ENCODE data around the gene RSPO1.

Gene RSPO1

DNA sequence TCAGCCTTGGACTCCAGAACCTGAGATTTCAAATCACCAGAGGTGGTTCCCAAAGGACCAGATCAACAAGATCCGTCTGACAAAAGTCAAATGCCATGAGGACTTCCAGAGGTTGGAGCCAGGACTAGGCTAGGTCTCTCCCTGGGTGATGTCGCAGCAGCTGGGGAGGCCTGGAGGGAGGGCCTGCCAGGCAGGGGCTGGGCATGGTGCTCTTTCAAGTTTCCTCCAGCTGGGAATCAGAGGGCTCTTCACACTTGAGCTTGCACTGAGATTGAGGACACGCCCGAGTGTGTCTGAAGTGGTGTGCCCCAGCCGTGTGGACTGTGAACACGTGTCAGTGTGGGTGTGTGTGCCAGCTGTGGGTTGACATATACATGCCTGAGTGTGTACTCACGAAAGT, 21.3 kb upstream of the RSPO1 start:
- DNase-seq, result no peak

DNA sequence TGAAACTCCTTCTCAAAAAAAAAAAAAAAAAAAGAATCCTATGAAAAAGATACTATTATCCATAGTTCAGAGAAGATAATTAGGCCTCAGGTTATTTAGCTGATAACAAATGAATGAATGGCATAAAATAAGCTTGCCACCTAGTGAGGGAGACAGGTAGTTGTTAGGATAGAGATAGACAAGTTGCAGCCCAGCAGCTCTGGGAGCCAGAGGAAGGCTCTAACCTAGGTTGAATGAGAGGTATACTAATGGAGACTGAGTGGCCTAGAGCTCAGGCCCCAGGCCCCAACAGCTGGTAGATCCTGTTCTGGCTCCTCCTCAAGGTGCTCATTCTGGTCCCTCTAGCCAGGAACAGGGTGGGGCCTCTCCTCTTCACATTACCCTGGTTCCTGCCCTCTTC, 20.6 kb upstream of the RSPO1 start:
- no peak for DNase-seq

DNA sequence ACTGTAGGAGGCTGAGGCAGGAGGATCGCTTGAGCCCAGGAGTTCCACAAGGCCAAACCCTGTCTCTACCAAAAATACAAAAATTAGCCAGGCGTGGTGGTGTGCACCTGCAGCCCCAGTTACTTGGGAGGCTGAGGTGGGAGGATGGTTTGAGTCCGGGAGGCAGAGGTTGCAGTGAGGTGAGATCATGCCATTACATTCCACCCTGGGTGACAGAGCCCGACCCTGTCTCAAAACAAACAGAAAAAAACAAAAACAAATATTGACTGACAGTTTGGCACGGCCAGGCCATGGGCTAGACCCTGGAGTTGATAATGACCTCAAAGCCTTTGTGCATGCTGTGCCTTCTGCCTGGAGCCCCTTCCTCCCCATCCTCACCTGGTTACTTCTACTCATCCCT, 19.2 kb upstream of the RSPO1 start:
- no peak for DNase-seq

DNA sequence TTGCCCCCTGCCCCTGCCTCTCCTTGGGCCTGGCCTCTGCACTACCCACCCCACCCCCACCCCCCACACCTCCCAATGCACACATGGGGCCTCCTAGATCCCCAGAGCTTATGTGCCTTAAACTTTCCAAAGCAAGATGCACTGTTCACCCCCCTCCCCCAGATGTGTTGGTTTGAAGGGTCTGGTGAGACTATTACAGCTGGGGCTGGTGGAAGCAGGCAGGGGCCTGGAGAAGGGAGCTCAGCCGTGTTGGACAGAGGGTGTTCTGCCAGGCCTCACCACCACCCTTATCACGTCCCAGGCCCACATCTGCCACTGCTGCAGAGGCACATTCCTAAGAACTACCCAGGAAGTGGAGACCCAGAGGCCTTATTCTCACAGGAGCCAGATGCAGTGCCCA, 18.3 kb upstream of the RSPO1 start:
- DNase-seq, result no peak

DNA sequence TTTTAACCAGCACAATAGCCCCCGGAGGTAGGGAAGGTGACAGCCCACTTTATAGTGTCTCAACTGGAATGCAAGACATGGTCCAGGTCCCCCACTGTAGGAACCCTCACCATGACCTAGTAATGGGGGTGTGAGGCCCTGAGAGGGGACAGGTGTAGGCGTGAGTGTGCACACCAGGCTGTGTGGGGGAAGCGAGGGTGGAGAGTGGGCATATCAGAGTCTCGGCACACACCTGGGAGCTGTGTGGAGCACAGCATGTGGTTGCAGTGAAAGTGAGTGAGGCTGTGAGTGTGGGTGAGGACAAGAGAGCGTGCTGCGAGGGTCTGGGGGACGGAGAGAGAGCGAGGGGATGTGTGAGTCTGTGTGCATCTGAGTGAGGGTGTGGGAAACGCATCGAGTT, 17.1 kb upstream of the RSPO1 start:
- no peak for DNase-seq

DNA sequence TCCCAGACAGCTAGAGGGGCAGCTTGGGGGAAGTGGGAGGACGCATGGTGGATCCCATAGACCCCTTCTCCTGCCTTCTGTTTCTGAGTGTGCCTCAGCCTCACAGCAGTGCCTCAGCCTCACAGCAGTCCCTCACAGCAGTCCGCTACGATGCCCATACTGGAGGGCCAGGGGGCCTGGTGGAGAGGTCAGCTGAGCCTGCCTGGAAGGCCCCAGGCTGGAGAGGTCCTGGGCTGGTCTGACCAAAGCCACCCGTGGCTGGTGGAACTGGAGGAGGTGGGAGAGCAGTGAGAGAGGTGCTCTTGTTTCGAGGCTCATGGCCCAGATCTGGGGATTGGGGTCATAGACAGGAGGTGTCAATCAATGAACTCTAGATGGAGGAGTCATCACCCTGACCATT, 16.0 kb upstream of the RSPO1 start:
- DNase-seq, result no peak

DNA sequence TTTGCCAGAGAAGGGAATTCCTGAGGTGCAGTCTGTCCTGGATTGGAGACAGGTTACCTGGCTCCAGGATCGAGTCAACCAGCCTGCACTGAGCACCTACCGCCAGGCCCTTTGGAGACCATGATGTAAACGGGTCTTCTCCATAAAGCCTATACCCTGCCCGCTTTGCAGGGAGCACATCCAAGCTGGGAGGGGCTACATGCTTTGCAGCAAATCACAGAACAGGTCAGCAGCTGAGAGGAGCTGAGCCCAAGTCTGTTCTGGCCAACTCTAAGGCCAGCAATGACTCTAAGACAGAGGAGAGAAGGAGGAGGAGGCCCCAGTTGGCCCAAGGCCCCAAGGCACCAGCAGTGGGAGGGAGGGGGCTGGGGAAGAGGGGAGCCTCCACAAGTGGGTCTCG, 15.5 kb upstream of the RSPO1 start:
- DNase-seq, result no peak

DNA sequence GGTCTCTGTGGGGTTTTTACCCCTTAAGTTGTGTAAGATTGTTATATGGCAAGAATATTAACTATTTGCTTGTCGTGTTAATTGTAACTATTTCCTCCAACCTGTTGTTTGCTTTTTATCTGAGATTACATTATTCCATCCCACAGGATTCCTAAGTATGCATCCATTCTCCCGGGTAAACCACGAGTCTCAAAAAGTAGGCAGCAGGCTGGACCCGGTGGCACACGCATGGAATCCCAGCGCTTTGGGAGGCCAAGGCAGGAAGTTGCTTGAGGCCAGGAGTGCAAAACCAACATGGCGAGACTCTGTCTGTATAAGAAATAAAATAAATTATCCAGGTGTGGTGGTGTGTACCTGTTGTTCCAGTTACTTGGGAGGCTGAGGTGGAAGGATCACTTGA, 12.6 kb upstream of the RSPO1 start:
- DNase-seq, result no peak

DNA sequence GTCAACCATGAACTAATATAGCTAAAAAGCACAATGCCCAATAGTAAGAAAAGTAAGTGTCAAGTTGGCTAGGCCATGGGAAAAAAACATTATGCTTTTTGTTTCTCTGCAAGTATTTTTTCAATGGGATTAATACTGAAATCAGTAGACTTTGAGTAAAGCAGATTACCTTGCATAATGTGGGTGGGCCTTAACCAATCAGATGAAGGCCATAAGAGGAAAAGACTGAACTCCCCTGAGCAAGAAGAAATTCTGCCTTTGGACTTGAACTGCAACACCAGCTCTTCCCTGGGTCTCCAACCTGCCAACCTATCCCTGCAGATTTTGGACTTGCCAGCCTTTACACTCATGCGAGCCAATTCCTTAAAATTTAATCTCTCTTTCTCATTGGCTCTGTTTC, 6.4 kb upstream of the RSPO1 start:
- no peak for DNase-seq

DNA sequence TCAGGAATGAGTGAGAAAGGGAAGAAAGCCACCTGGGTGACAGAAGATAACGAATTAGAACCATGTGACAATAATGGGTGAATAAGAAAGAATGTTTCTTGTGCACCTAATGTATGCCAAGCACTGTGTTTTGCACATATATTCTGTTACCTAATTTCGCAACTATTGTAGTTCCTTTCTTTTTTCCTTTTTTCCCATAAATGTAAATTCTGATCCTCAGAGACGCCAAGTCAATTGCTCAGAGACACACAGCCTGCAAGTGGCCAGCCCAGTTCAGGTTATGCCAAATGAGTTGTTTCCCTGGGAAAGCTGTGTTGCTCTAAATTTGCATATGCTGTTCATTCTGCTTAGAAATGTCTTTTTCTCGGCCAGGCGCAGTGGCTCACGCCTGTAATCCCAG, 1.7 kb upstream of the RSPO1 start:
- DNase-seq, result no peak

DNA sequence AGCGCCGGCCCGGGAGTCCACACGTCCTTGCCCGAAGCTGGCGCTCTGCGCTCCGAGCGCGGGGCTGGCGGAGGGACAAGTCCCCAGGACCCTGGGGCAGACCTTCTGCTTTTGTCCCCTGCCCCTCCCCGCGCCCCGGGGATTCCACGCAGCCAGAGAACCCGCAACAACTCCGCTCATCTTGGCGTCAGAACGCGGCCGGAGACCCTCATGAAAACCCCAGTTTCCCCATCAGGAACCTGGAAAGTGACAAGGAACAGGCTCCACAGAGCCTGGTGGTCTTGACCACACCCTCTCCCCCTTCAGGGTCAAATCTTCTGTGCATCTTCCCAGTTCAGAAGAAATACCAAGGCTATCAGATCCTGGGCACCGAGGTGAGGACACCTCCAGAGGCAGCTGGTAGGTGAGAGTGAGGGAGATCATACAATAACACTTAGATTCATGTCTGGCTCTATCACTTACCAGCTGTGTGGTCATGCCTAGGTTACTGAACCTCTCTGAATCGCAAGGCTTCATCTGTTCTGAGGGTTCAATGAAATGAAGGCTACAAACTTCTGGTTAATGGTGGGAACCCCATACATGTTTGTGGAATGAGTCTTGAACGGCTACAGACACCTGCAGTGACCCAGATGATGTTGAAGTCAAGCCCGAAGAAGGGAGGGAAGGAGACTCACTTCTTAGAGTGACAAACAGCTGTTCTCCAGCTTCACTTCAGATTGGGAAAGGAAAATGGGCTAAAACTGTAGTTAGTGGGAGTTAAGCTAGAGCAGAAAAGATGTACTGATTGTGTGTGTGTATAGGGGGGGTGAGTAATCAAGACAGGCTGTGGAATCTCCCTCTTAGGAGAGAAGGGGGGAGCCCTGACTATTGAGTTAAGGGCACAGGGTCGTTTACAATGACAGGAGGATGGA, 555 bp upstream of the RSPO1 start:
- no peak for DNase-seq

DNA sequence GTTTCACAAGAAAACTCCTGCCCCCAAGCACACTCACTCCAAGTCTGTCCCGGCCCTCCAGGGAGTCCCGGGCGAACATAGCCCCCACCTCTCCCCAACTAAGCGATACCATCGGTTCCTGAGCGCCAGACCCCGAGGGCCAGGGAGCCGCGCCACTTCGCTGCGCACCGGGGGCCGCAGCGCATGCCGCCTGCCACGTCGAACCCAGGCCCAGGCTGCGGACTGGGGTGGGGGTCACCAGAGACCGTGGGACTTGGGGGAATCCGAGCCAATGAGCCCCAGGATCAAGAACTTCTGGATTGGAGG, 801 bp downstream of the RSPO1 start:
- no peak for DNase-seq

DNA sequence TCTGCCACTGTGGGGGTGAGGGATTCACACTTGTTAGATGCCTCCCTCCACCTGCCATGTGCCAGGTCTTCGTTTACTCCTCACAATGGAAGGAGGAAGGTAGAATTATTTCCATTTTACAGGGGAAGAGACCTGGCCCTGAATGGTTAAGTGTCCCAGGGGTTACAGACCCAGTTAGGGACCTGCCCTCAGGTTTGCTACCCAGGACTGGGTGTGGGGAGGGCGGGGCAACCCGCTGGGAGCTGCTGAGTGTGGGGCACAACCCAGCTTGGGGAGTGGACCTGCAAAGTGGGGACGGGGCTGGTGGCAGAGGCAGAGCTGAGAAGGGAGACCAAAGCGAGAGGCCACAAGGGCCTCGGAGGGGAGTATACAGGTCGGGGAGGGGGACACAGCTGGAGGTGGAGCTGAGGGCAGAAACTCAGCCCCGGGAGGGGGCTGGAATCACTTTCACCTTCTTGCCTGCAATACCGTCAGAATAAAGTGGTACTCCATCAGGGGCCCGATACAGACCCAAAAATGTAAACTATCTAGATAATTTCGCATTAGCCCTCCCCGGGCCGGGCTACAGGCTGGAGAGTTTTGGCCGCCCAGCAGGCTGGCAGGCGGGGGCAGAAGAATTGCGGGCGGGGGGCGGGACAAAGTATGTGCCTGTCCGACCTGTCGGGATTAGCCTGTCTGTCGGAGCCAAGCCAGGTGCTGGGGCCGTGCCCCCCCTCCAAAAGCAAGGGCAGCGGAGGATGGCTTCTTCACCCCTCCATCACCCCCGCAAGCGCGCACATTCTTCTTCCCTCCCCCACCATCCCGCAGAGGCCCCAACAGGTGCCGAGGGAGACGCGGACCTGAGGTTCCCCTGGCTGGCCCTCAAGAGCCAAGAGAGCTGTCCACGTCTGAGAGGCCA, 1.4 kb downstream of the RSPO1 start:
- DNase-seq, result no peak

DNA sequence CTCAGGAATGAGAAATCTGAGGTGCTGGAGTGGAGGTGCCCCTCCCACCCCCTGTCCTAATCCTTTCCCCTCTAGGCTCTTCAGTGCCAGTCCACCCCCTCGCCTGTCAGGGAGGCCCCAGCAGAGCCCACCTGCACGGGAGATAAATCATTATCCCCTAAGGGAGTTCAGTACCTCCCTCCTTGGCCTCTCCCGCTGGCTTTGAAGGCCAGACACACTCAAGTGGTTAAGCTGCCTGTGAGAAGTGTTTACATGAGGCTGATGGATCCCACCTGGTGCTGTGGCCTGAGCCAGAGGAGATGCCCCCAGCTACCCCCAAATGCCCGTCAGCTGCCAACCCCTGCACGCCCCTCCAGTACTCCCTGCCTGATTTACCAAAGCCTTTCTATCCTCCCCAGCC, 3.7 kb downstream of the RSPO1 start:
- DNase-seq, result no peak

DNA sequence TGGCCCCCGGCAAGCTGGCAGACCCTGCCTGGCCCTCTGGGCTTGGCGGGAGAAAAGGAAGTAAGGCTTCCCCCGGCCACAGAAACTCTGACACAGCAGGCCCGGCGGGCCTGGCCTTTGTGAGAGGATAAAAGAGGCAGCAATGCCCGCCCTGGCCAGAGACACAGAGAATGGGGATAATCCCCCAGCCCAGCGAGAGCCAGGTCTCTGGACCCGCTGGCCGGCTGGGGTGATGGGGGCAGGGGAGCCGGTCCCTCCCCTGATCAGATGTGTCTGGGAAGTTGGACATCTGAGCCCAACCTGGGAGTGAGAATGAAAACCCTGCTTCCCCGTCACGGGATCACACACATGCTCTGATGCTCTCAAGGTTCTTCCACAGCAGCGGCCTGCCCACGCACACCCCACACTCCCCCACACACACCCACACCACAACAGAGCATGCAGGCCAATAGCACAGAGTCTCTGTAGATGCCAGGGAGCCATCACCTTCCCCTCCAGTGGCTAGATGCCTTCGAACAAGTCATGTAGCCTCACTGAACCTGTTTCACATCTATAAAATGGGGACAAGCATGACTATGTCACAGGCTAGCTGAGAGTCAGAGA, 4.2 kb downstream of the RSPO1 start:
- DNase-seq, result no peak

DNA sequence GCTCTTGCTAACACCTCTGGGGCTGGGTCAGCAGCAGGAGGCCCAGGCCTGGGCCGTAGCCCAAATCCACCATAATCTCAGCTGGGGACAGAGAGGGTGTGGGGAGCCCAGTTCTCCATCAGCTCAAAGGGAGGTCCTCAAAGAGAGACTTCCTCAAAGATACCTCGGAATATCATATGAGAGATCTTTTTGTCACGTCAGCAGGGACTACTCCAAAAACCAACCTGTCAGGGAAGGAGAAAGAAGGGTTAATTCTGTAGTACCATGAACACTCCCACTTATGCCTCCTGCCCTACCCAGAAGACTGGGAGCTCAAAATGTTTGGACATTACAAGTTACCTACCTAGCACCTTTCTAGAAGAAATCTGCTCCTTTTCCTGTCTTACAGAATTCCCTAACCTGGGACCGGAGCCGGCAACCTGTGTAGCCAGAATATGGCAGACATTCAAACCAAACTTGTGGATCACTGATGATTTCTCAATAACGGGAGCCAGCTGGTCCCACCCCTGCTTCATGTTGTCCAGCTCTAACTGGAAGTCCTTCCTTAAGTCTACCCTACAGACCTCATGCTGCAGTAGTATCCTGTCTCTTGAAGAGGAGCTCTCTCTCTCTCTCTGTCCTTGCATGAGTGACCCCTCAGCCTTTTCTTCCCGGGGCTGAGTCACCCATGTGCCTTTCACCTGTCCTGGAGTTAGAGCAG, 4.8 kb downstream of the RSPO1 start:
- DNase-seq, result no peak

DNA sequence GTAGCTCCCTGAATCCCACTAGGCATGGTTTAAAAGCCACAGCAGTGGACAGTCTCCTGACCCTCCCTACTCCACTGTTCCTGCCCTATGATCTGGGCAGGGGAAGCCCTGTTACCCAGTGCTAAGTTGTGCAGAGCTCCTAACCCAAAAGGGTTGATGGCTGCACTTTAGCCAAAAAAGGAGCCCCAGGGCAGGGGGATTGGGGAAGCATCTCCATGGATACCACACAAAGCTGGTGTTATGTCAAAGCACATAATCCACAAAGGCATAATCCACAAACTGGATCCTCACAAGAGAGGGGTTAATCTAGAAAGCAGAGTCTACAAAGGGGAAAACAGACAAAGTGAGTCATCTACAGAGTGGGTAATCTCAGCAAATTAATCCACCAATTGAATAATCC, 5.7 kb downstream of the RSPO1 start:
- DNase-seq, result no peak

DNA sequence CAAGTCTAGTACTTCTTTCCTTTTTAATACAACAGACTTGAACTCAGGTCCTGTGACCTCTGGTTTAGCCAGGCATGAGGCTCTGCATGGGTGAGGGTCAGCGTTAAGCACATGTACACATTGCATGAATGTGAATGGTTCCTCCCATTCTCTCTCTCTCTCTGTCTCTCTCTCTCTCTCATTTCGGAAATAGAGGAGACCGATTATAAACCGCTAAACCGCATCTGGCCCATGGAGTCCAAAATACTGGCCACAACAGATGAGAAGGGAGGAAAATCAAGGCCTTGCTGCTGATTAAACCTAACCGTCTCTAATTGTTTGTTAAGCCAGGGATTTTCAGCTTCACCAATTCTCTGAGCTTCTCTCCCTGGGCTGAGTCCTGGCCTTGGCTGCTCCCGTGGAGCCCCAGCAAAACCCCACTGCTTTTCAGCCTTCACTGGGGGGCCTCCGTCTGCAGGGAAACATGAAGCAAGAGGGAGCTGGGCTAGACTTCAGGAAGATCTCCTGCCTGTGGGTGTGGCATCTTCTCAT, 6.6 kb downstream of the RSPO1 start:
- no peak for DNase-seq

DNA sequence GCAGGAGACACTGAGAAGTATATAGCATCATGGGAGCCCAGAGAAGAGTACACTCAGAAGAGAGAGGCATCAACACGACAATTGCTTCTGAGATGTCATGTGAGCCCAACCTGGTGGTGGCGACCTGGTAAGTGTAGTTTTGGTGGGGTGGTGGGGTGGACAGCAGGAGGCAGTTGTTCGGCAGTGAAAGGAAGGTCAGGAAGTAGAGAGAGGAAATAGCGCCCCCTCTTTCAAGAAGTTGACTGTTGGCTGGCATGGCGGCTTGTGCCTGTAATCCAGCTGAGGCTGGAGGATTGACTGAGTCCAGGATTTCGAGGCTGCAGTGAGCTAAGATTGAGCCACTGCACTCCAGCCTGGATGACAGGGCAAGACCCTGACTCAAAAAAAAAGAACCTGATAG, 12.6 kb downstream of the RSPO1 start:
- no peak for DNase-seq

DNA sequence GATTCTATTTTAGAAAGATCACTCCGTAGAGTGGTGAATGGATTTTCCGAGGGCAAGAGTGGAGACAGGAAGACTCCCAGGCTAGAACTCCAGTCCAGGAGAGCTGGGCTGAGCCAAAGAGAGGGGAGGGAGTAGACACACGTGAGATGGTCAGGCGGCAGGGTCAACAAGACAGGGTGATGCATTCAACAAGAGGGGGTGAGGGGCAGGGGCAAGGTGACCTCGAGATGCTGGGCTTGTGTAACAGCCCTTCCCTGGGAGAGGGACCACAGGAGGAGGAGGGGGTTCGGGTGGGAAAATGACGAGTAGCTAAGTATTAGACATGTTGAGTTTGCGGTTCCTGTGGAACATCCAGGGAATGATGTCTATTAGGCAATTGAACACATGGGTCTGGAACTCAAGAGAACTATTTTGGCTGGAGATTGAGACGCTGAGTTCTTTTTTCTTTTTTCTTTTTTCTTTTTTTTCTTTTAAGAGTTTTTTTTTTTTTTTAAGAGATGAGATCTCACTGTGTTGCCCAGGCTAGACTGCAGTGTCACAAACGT, 13.3 kb downstream of the RSPO1 start:
- no peak for DNase-seq

DNA sequence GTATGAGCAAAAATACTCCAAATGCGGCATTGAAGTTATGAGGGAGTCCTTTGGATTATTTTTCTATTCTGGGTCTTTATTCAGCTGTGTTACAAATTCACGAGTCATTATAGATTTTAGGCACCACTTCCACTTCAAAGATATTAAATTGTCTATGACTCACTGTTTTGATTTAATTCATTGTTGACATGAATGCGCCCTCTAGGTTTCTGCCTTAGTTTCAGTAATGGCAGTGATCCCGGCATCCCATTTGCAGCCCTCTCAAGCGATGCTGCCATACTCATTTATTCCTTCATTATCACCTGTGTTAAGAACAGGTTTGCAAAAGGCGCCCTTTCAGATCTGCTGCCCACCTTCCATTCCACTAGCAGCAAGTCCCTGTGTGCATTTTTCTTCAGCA, 14.0 kb downstream of the RSPO1 start:
- DNase-seq, result no peak

DNA sequence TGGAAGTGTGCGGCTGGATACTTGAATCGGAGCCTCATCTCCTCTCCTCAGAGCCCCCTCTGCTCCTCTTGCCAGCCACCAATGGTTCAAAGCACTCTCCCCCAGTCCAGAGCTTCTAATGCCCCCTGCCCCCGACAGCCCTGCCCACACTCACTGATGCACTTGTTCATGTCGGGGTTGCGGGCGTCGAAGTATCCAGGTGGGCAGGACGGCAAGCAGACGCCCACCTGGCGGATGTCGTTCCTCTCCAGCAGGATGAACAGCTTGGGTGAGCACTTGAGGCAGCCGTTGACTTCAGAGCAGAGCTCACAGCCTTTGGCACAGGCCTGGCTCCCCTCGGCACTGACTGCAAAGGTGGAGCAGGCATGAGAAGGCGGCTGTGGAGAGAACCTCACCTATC, 18.4 kb downstream of the RSPO1 start:
- no peak for DNase-seq

DNA sequence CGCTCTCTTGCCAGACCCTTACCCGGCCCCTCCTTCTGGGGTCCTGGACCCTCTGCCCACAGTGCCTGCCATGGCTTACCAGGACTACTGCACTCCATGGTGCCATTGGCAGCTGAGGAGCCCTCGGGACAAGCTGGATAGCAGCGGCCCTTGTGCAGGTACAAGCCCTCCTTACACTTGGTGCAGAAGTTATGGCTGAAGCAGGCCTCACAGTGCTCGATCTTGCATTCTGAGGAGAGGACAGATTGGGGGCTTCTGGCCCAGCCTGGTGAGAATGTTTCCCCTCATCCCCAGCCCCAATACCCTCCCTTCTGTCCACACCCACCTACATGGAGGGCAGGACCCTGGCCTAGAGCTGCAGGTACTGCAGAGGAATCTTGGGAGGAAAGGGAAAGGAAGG, 20.6 kb downstream of the RSPO1 start:
- no peak for DNase-seq
